HG03135 (cell line): ENCODE measurements around the gene PLIN1.

Experiments used
- ATAC-seq: cut with Tn5 transposase; IDR thresholded peaks from one replicate; pipeline ENCODE4 v1.9.1; 2021; ENCODE audit warnings: mild to moderate bottlenecking, moderate library complexity; ENCODE audit not compliant: unreplicated experiment

The PLIN1 gene

DNA sequence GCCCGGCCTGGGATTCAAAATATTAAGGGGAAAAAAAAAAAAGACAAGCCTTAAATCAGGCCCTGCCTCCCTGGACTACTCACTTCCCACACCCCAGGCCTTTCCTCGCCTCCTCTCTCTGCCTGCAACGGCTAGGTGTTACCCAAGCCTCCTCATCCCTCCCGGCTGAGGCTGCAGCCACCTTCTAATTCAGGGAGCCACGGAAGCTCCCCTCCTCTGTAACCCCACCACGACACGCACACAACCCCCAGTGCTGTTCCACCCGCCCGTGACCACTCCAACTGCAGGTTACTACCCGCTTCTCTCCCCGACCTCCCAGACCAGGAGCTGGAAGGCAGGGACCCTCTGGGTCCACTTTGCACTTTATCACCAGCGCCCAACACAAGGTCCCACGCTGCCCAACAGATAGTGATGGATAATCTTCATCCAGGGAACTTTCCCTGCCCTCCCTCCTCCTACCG is 24.8 kb downstream of the PLIN1 start:
- ATAC-seq, result no peak

DNA sequence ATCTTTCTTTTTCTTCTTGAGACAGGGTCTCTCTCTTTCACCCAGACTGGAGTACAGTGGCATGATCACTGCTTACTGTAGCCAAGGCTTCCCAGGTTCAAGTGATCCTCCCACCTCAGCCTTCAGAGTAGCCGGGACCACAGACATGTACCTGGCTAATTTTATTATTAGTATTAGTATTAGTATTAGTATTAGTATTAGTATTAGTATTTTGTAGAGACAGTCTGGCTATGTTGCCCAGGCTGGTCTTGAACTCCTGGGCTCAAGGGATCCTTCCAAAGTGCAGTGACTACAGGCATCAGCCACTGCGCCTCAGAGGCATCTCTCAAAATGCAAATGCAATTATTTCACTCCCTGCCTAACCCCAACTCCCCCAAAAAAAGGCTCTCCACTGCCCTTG is 25.6 kb downstream of the PLIN1 start:
- no peak for ATAC-seq

GRCh38 chr15:89652666-89653065 is 26.5 kb downstream of the PLIN1 start:
- ATAC-seq, result no peak

DNA sequence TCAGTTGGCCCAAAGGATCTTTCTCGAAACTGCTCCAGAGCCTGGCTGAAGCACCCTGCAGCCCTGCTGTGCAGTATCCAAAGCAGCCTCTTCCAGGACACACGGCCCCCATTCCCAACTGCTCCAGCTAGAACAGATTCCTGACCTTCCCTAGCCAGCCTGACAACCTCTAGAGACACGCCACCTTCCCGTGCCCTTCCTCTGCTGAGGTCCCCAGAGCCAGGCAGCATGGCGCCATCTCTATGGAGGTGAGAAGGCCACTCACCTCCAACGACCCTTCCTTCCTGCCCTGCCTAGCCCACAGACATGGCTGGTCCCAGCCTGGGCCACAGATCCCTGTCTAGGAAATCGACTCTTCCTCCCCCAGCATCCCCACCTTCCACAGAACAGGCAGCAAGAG is 27.0 kb downstream of the PLIN1 start:
- no peak for ATAC-seq

GRCh38 chr15:89649716-89650115 is 29.5 kb downstream of the PLIN1 start:
- no peak for ATAC-seq

GRCh38 chr15:89649013-89649625 is 30.0 kb downstream of the PLIN1 start:
- no peak for ATAC-seq

DNA sequence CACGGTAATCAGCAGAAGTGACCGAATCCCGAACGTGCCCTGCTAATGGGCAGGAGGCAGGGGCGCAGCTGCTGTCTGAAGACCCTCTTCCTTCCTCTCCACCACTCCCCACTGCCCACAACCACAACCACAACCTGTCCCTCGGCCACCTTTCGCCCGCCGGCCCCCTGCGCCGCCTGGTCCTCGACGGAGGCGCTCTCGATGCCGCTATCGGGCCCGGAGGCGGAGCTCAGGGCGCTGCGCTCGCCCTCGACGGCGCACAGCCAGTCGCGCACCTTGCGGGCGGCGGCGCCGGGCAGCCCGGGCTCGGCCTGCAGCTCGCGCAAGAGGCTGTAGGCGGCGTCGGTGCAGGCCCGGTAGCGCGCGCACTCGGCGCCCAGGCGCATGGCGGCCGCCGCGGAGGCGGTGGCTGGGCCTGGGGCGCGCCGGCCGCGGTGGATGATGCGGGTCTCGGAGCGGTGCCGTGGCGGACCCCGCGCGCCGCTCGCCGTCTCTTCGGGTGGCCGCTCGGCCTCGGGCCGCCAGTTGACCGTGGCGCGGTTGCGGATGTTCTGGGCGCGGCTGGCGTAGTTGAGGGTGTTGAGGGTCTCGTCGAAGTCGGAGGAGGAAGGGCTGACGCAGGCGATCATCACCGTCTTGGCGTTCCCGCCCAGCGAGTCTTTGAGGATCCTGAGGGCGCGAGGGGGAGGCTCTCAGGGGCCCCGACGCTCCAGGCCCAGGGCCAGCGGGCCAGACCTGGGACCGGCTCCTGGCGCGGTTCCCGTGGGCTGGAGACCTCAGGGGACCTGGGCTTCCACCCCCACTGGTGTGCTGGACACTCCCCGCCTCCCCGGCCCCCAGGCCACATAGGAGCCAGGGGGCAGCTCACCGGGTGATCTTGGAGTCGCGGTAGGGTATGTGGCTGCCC is 30.8 kb downstream of the PLIN1 start:
- no peak for ATAC-seq

- ATAC-seq, result no peak
Measured at GRCh38 chr15:89647191-89647851, 31.8 kb downstream of the PLIN1 start.

GRCh38 chr15:89646416-89647141 is 32.6 kb downstream of the PLIN1 start:
- no peak for ATAC-seq

- ATAC-seq, result no peak
Measured at GRCh38 chr15:89645680-89646079, 33.5 kb downstream of the PLIN1 start.

- no peak for ATAC-seq
Measured at GRCh38 chr15:89642106-89642505, 37.1 kb downstream of the PLIN1 start.

GRCh38 chr15:89641053-89641452 is 38.1 kb downstream of the PLIN1 start:
- no peak for ATAC-seq

GRCh38 chr15:89640245-89640644 is 38.9 kb downstream of the PLIN1 start:
- ATAC-seq, result no peak

DNA sequence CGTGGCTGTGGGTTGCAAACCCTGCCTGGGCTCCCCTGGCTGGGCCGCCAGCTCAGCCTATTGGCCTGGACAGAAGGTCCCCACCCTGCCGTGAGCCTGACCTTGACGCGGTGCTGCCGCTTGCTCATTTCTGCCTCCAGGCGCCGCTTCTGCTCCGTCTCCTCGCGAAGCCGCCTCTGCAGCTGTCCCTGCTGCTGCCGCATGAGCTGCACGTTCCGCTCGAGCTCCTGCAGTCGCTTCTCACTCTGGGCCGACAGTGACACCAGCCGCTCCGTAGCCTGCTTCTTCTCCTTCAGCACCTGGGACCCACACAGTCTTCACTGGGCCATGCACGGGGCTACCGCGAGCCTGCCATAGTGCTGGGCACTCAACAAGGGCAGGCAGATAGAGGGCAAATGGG is 45.6 kb downstream of the PLIN1 start:
- no peak for ATAC-seq

GRCh38 chr15:89632563-89633430 is 46.4 kb downstream of the PLIN1 start:
- no peak for ATAC-seq

DNA sequence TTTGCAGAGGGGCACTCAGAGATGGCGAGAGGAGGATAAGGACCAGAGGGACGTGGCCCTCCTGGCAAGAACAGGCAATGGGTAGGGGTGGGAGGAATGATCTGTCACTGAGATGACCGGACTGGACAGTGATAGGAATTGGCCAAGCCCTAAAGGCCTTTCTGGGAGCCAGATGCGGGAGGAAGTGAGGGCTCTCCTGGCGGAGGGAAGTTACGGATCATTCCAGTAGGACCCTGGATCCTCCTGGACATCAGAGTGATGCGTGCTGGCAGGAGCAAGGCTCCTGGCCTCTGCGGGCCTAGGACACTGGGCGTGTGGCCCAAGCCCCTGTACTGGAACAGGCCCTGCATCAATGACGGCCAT is 47.3 kb downstream of the PLIN1 start:
- no peak for ATAC-seq

- ATAC-seq, result no peak
Measured at GRCh38 chr15:89630974-89631901, 47.9 kb downstream of the PLIN1 start.

DNA sequence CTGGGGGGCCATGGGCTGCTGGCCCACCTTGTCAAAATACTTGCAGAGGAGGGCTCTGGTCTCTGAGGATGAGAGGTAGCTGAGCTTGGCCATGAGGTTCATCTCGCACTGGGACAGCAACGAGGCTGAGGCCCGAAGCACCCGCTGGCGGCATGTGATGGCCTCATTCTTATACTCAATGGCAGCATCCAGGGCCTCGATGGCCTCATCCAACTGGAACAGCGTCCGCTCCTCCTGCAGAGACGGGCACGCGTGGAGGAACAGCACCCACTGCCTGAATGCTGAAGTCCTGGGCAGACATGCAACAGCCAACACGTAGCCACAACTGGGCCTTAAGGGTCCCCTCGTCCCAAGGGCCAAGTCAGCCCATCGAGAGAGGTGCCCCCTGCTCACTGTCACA is 48.9 kb downstream of the PLIN1 start:
- ATAC-seq, result no peak

GRCh38 chr15:89629829-89630228 is 49.3 kb downstream of the PLIN1 start:
- ATAC-seq, result no peak
